HG02571 (cell line): Measurements from ENCODE around the gene GPD1L.
A peak's percentile ranks its signal among the peaks of the same experiment; 100 is the strongest.

ENCODE experiments used
- ATAC-seq: cut with Tn5 transposase; IDR thresholded peaks from one replicate; pipeline ENCODE4 v1.9.1; 2021; ENCODE audit warnings: mild to moderate bottlenecking, moderate library complexity; ENCODE audit not compliant: unreplicated experiment

The GPD1L gene

GRCh38 chr3:32136703-32137102 lies 30.3 kb downstream of the GPD1L start:
- no peak for ATAC-seq

- no peak for ATAC-seq
Observed at GRCh38 chr3:32137870-32138269, 31.4 kb downstream of the GPD1L start.

GRCh38 chr3:32138545-32139104 lies 32.2 kb downstream of the GPD1L start:
- ATAC-seq: no peak

GRCh38 chr3:32140943-32141342 lies 34.5 kb downstream of the GPD1L start:
- no peak for ATAC-seq

GRCh38 chr3:32143849-32144757 lies 37.7 kb downstream of the GPD1L start:
- ATAC-seq: no peak

GRCh38 chr3:32146746-32147211 lies 40.4 kb downstream of the GPD1L start:
- ATAC-seq: no peak

GRCh38 chr3:32147509-32147908 lies 41.1 kb downstream of the GPD1L start:
- no peak for ATAC-seq

- ATAC-seq: no peak
Observed at GRCh38 chr3:32147933-32148332, 41.5 kb downstream of the GPD1L start.

GRCh38 chr3:32148351-32148750 lies 41.9 kb downstream of the GPD1L start:
- ATAC-seq: no peak

- ATAC-seq: no peak
Observed at GRCh38 chr3:32153414-32154204, 47.2 kb downstream of the GPD1L start.

GRCh38 chr3:32154205-32154579 lies 47.8 kb downstream of the GPD1L start:
- ATAC-seq: no peak

GRCh38 chr3:32155117-32155516 lies 48.7 kb downstream of the GPD1L start:
- no peak for ATAC-seq

GRCh38 chr3:32157600-32158264 lies 51.3 kb downstream of the GPD1L start:
- no peak for ATAC-seq

GRCh38 chr3:32160706-32161214 lies 54.3 kb downstream of the GPD1L start:
- no peak for ATAC-seq

- no peak for ATAC-seq
Observed at GRCh38 chr3:32165442-32165841, 59.0 kb downstream of the GPD1L start.

- ATAC-seq: no peak
Observed at GRCh38 chr3:32166654-32167053, 60.2 kb downstream of the GPD1L start.

- no peak for ATAC-seq
Observed at GRCh38 chr3:32172420-32172819, 66.0 kb downstream of the GPD1L start.

- no peak for ATAC-seq
Observed at GRCh38 chr3:32175607-32176197, 69.3 kb downstream of the GPD1L start.

GRCh38 chr3:32176989-32177701 lies 70.7 kb downstream of the GPD1L start:
- ATAC-seq: peak; percentile 33

- ATAC-seq: peak; percentile 56
Observed at GRCh38 chr3:32177702-32178198, 71.3 kb downstream of the GPD1L start.
